Endothelial cell of umbilical vein (primary cell): ENCODE results near the gene FAM20B. TPM values are rescaled to one million over a fixed set of nuclear protein-coding genes. Genes with fewer than 3 reads are reported as not detected.

Source experiments
- BruUV-seq: library from RNA; stranded (reverse); fragments of 400-500 nt; replicated peaks from 2 replicates; lab custom pipeline; 2021; lab: Mats Ljungman, UMichigan
- CTCF ChIA-PET: fragments of 300-600, 350-600 bp; sonication (Branson Sonifier 250); formaldehyde crosslinking; loops from one replicate; lab custom pipeline; 2021; ENCODE audit warnings: antibody characterized with exemption, inconsistent platforms; lab: Charles Lee
- POLR2A ChIA-PET: fragments of 300-600, 350-600 bp; sonication (Branson Sonifier 250); formaldehyde crosslinking; loops from one replicate; lab custom pipeline; 2021; ENCODE audit warnings: antibody characterized with exemption, inconsistent platforms; lab: Charles Lee
- DNase-seq: peaks from one replicate; pipeline ENCODE4 v3.0.0-alpha.2; 2011; ENCODE audit warnings: low read depth, low spot score
- FAIRE-seq: peaks from 2 replicates; lab custom pipeline; 2011; peaks lifted over from hg19 to GRCh38; lab: Jason Lieb, UNC
- H2AFZ ChIP-seq: 2 replicates; pipeline ENCODE4 v1.6.0; 2012; ENCODE audit warnings: low read depth, low read length, control low read depth, inconsistent platforms
- H3K27ac ChIP-seq: 2 replicates; pipeline ENCODE4 v1.5.1; 2011; ENCODE audit warnings: low read depth, mild to moderate bottlenecking, control low read depth, low read length, moderate library complexity; ENCODE audit not compliant: insufficient read depth
- H3K27me3 ChIP-seq, 2 experiments: 2 replicates each; pipeline versions ENCODE4 v1.6.0 to v1.6.1; 2011; ENCODE audit warnings: low read length in 2 of 2, mixed read lengths in 1 of 2; ENCODE audit not compliant: control insufficient read depth in 2 of 2, insufficient read depth in 2 of 2
- H3K36me3 ChIP-seq, 2 experiments: 2 replicates in 1 of 2; 3 replicates in 1 of 2; pipeline ENCODE4 v1.5.1; 2011; ENCODE audit warnings: low read length in 2 of 2, mild to moderate bottlenecking in 1 of 2, moderate library complexity in 1 of 2; ENCODE audit not compliant: control insufficient read depth in 2 of 2, insufficient read depth in 2 of 2; ENCODE audit errors: extremely low read depth in 1 of 2
- H3K4me1 ChIP-seq: 3 replicates; pipeline ENCODE4 v1.5.1; 2011; ENCODE audit warnings: mild to moderate bottlenecking, low read length; ENCODE audit not compliant: control insufficient read depth, insufficient read depth; ENCODE audit errors: extremely low read depth
- H3K4me2 ChIP-seq: 2 replicates; pipeline ENCODE4 v1.6.1; 2011; ENCODE audit warnings: low read length, control low read depth, mixed read lengths; ENCODE audit not compliant: insufficient read depth
- H3K4me3 ChIP-seq, 3 experiments: fragments of 200-600 bp in 1 of 3; sonication (generic), shearing (Covaris generic) in 1 of 3; replicated peaks in 1 of 3; 2 replicates each; pipeline ENCODE4 v1.5.1; 2011 to 2016; ENCODE audit warnings: control low read depth in 3 of 3, low read length in 3 of 3, mild to moderate bottlenecking in 2 of 3, inconsistent platforms in 1 of 3, low read depth in 1 of 3, moderate library complexity in 1 of 3; ENCODE audit not compliant: insufficient read depth in 1 of 3
- H3K79me2 ChIP-seq: 2 replicates; pipeline ENCODE4 v1.6.0; 2012; ENCODE audit warnings: low read length, inconsistent platforms; ENCODE audit not compliant: control insufficient read depth, insufficient read depth
- H3K9ac ChIP-seq: replicated peaks from 2 replicates; pipeline ENCODE3; 2011; ENCODE audit warnings: low read length, control low read depth; ENCODE audit not compliant: insufficient read depth; ENCODE audit errors: extremely low read depth
- H3K9me1 ChIP-seq: replicated peaks from 3 replicates; pipeline ENCODE4 v1.6.0; 2011; ENCODE audit warnings: mild to moderate bottlenecking, low read length; ENCODE audit not compliant: control insufficient read depth, insufficient read depth; ENCODE audit errors: extremely low read depth
- H3K9me3 ChIP-seq: replicated peaks from 2 replicates; pipeline ENCODE4 v1.5.1; 2012; ENCODE audit warnings: low read length, inconsistent platforms; ENCODE audit not compliant: control insufficient read depth, insufficient read depth
- H4K20me1 ChIP-seq: replicated peaks from 2 replicates; pipeline ENCODE3; 2011; ENCODE audit warnings: mild to moderate bottlenecking, low read length; ENCODE audit not compliant: control insufficient read depth, insufficient read depth; ENCODE audit errors: extremely low read depth
- EZH2 ChIP-seq: IDR thresholded peaks from 2 replicates; pipeline ENCODE4 v1.6.1; 2012; ENCODE audit warnings: borderline replicate concordance, low read depth, mild to moderate bottlenecking, moderate library complexity, low read length, inconsistent platforms; ENCODE audit not compliant: severe bottlenecking
- FOS ChIP-seq: IDR thresholded peaks from 2 replicates; pipeline ENCODE4 v1.6.1; 2011; ENCODE audit warnings: mild to moderate bottlenecking, low read length, moderate library complexity, borderline replicate concordance; ENCODE audit not compliant: insufficient read depth
- GATA2 ChIP-seq: IDR thresholded peaks from 2 replicates; pipeline ENCODE4 v1.7.0; 2011; ENCODE audit warnings: low read depth, mild to moderate bottlenecking, moderate library complexity, mixed read lengths, low read length; ENCODE audit not compliant: insufficient read length, insufficient read depth
- JUN ChIP-seq: IDR thresholded peaks from 2 replicates; pipeline ENCODE4 v1.6.1; 2011; ENCODE audit warnings: borderline replicate concordance, low read depth; ENCODE audit not compliant: insufficient read length, insufficient read depth
- MAX ChIP-seq: IDR thresholded peaks from 2 replicates; pipeline ENCODE4 v1.6.1; 2011; ENCODE audit not compliant: insufficient read depth, insufficient read length
- MYC ChIP-seq: IDR thresholded peaks from one replicate; pipeline ENCODE4 v1.6.1; 2011; ENCODE audit warnings: mild to moderate bottlenecking, low read depth, low read length
- POLR2A ChIP-seq: IDR thresholded peaks from 2 replicates; pipeline ENCODE4 v1.6.1; 2012; ENCODE audit warnings: low read depth, mild to moderate bottlenecking, control low read depth, low read length
- POLR2AphosphoS5 ChIP-seq: IDR thresholded peaks from 2 replicates; pipeline ENCODE4 v1.6.1; 2012; ENCODE audit warnings: low read depth, mild to moderate bottlenecking, control low read depth, low read length, moderate library complexity; ENCODE audit not compliant: insufficient read depth
- dilution Hi-C: fragments of 300-500 bp; cut with MboI; formaldehyde crosslinking; loops from one replicate; pipeline ENCODE4 v1.15.0; 2019; ENCODE audit warnings: low sequenced_read_pairs; ENCODE audit not compliant: extremely low pct_ligation_motif_present
- intact Hi-C: fragments of 100-400 bp; cut with micrococcal nuclease; formaldehyde crosslinking; loops from one replicate; pipeline ENCODE4 v1.10.0; 2022
- polyA plus RNA-seq, 4 experiments: library from polyadenylated mRNA; depleted of rRNA in 3 of 4; stranded (reverse) in 3 of 4; unstranded in 1 of 4; fragments of >200 nt; gene quantifications; 2 replicates each; pipeline versions ENCODE4 v1.2.1 to v1.2.3, GENCODE V29; 2011 to 2012; ENCODE audit warnings: missing spikeins in 1 of 4
- total RNA-seq: library from RNA; stranded (reverse); gene quantifications from 2 replicates; pipeline ENCODE4 v1.2.3, GENCODE V29; 2021
- TF ChIP-seq, protein P1 (sequence below), 2 donors: IDR thresholded peaks; 1 replicate in 1 of 2; 2 replicates in 1 of 2; pipeline ENCODE4 v1.5.1; 2011; ENCODE audit warnings: low read length in 2 of 2, mild to moderate bottlenecking in 2 of 2, moderate library complexity in 2 of 2, control low read depth in 1 of 2, inconsistent platforms in 1 of 2, low read depth in 1 of 2; ENCODE audit not compliant: insufficient read depth in 1 of 2; ENCODE audit errors: extremely low read depth in 1 of 2

Gene FAM20B
- total and polyA plus RNA-seq, 2 donors (not counting 3 experiments of a cell fraction or from before 2014, with no cell fraction given) = 10.0 to 35.1 TPM

DNA sequence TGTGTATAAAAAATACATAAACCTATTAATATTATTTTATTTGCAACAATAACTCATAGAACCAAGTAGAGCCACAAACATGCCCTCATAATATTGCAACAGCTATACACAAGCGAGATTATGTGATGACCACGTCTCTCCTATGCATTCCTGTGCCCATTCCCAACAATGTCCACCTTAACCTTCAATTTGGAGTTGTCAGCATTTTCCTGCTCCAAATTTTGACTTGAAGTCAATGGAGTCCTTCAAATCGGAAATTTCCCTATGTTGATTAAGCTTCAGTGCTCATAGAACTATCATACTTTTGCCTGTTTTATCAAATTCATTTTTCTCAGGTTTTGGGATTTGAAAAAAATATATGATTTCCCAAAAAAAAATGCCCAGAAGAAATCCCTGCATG lies 27.4 kb upstream of the FAM20B start:
- Histone ChIP-seq H3K36me3 (no peaks in the 10 kb centered on the region), H3K9ac (no peak overlapping the region), H3K27ac (no peak overlapping the region), H3K9me3 (no peaks in the 10 kb centered on the region), H3K4me3 (no peak overlapping the region), H2AFZ (no peak overlapping the region), H3K4me1 (no peaks in the 10 kb centered on the region), H3K4me2 (no peak overlapping the region), H4K20me1 (no peaks in the 10 kb centered on the region), H3K27me3 (no peaks in the 10 kb centered on the region), H3K9me1 (no peaks in the 10 kb centered on the region), H3K79me2 (no peaks in the 10 kb centered on the region)
- intact Hi-C loops (no loop called here), dilution Hi-C loops (no loop called here)
- no TSS peak for BruUV-seq
- FAIRE-seq (no peak), DNase-seq (no peak)
- ChIA-PET CTCF (interaction anchor here (1.2 to 1.3 kb wide), 2 partner anchors 466 to 688 kb away, joined by 3 read pairs; no protein-coding TSS in a partner anchor), POLR2A (no interaction called here)
- TF ChIP-seq POLR2AphosphoS5 = no peak
- TF ChIP-seq MAX = no peak
- TF ChIP-seq MYC = no peak
- TF ChIP-seq POLR2A = no peak
- no peak for TF ChIP-seq JUN
- no peak for TF ChIP-seq FOS
- TF ChIP-seq, protein P1, sequence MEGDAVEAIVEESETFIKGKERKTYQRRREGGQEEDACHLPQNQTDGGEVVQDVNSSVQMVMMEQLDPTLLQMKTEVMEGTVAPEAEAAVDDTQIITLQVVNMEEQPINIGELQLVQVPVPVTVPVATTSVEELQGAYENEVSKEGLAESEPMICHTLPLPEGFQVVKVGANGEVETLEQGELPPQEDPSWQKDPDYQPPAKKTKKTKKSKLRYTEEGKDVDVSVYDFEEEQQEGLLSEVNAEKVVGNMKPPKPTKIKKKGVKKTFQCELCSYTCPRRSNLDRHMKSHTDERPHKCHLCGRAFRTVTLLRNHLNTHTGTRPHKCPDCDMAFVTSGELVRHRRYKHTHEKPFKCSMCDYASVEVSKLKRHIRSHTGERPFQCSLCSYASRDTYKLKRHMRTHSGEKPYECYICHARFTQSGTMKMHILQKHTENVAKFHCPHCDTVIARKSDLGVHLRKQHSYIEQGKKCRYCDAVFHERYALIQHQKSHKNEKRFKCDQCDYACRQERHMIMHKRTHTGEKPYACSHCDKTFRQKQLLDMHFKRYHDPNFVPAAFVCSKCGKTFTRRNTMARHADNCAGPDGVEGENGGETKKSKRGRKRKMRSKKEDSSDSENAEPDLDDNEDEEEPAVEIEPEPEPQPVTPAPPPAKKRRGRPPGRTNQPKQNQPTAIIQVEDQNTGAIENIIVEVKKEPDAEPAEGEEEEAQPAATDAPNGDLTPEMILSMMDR (IDR thresholded peaks at IDR 0.05; ENCODE audit: extremely low read depth in 1 of 2, insufficient read depth in 1 of 2, low read depth in 1 of 2, low read length in 2 of 2) = no peak
- no peak for TF ChIP-seq GATA2
- TF ChIP-seq EZH2 = no peak
